GM10266 (cell line): ENCODE data around the gene RPLP2.

Source experiments
- DNase-seq: peaks from one replicate; pipeline ENCODE4 v3.0.0; 2012; ENCODE audit errors: extremely low spot score
- CTCF ChIP-seq: IDR thresholded peaks from 2 replicates; pipeline ENCODE4 v1.5.1; 2012; ENCODE audit warnings: mild to moderate bottlenecking, low read depth; ENCODE audit not compliant: control insufficient read depth, insufficient read depth; ENCODE audit errors: missing control alignments

The RPLP2 gene

GRCh38 chr11:782264-783174 is 27.2 kb upstream of the RPLP2 start:
- no peak for TF ChIP-seq CTCF
- no peak for DNase-seq

- DNase-seq: no peak
- peak; percentile 46 for TF ChIP-seq CTCF
These were observed 26.2 kb upstream of the RPLP2 start for GRCh38 chr11:783581-784015.

GRCh38 chr11:786235-787083 is 23.3 kb upstream of the RPLP2 start:
- no peak for DNase-seq
- TF ChIP-seq CTCF: no peak

- no peak for DNase-seq
- no peak for TF ChIP-seq CTCF
These were observed 22.6 kb upstream of the RPLP2 start for GRCh38 chr11:787084-787675.

GRCh38 chr11:788009-788640 is 21.6 kb upstream of the RPLP2 start:
- no peak for TF ChIP-seq CTCF

GRCh38 chr11:788953-789940 is 20.5 kb upstream of the RPLP2 start:
- DNase-seq: no peak
- TF ChIP-seq CTCF: no peak

More at GRCh38 chr11:788009-788640, 21.6 kb upstream of the RPLP2 start:
- DNase-seq: no peak
